Mucosa of rectum (tissue), 2 donors: ENCODE data around the gene DOK5.

Experiments used
- H3K27ac ChIP-seq, 2 donors: one replicate each; pipeline ENCODE4 v1.7.0; 2013; ENCODE audit warnings: inconsistent platforms in 2 of 2, low read depth in 2 of 2, low read length in 2 of 2
- H3K27me3 ChIP-seq, 2 donors: one replicate each; pipeline ENCODE4 v1.7.0; 2013; ENCODE audit warnings: low read length in 2 of 2; ENCODE audit not compliant: control insufficient read depth in 2 of 2, insufficient read depth in 2 of 2
- H3K36me3 ChIP-seq, 2 donors: one replicate each; pipeline ENCODE4 v1.7.0; 2013; ENCODE audit warnings: low read length in 2 of 2; ENCODE audit not compliant: control insufficient read depth in 2 of 2, insufficient read depth in 2 of 2
- H3K4me1 ChIP-seq, 2 donors: one replicate each; pipeline ENCODE4 v1.7.0; 2013; ENCODE audit warnings: low read length in 2 of 2, mild to moderate bottlenecking in 1 of 2; ENCODE audit not compliant: control insufficient read depth in 2 of 2, insufficient read depth in 2 of 2
- H3K4me3 ChIP-seq, 2 donors: one replicate each; pipeline ENCODE4 v1.7.0; 2013; ENCODE audit warnings: low read length in 2 of 2
- H3K9ac ChIP-seq, 2 donors: one replicate each; pipeline ENCODE4 v1.7.0; 2013; ENCODE audit warnings: low read length in 2 of 2, low read depth in 1 of 2, mild to moderate bottlenecking in 1 of 2
- H3K9me3 ChIP-seq, 2 donors: one replicate each; pipeline ENCODE4 v1.7.0; 2013; ENCODE audit warnings: low read length in 2 of 2; ENCODE audit not compliant: control insufficient read depth in 2 of 2
- donor health status: healthy.
- donor health status: Normal muscosa, but diverticular disease.

DOK5 gene

DNA sequence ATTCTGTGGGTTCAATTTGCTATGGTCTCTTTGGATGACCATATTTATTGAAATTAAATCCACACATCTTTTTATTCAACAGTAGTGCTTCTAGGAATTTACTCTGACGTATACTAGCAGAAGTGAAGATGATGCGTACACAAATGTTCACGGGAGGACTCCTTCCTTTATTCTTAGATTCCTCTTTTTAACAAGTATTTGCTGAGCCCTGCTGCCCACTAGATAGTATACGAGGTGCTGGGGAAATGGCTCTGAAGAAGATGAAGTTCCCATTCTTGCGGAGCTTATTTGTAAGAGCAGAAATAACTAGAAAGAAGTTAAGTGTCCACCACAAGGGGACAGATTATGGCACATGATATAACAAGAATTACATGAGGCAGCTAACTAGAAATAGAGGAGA is 145.2 kb downstream of the DOK5 start:
- H3K9me3 ChIP-seq: no peaks in the 10 kb centered on the region
- no peaks in the 10 kb centered on the region for H3K27me3 ChIP-seq
- H3K36me3 ChIP-seq: no peaks in the 10 kb centered on the region
- peaks cover 0 to 9% of the 10 kb centered on the region in 2 donors for H3K4me1 ChIP-seq
- no peak overlapping the region for H3K4me3 ChIP-seq
- no peak overlapping the region for H3K9ac ChIP-seq
- H3K27ac ChIP-seq: no peak overlapping the region

DNA sequence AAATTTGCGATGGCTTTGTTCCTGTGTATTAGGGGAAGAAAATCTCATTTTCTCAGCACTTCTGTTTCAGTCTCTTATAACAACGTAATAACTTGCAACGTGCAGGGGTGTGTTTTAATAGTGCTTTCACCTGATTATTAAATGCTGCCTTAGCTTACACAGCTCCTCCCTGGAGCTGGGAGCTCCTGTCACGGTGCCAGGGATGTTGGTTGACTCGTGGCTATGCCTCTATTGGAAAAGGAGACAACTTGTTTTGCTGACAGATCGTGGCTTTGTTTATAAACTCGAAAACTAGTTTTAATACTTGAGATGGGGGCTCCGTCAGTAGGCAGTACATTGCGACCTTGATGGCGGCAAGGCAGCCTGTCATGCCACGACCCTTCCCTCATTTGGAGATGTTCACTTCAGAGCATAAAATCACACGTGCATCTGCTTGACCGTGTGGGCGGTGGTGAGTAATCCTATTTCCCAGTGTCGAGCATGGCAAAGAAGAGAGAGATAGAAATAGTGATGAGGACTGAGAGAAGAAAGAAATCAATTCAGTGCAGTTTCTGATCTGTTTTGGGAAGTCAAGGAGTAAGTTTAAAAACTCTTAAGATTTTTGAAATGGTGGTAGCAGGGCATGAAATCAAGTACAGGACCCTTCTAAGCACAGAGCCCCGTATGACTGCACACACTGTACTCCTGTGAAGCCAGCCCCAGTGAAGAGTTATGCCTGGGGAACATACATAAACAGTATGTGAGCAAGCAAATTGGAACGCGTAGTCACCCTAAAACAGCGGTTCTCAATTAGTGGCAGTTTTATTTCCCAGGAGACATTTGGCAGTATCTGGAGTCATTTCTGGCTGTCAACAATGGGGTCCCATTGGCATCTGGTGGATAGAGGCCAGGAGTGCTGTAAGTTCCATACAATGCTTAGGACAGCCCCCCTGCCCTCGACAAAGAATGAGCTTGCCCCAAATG is 147.2 kb downstream of the DOK5 start:
- no peaks in the 10 kb centered on the region for H3K36me3 ChIP-seq
- H3K27me3 ChIP-seq: no peaks in the 10 kb centered on the region
- no peak overlapping the region for H3K4me3 ChIP-seq
- H3K9ac ChIP-seq: no peak overlapping the region
- H3K27ac ChIP-seq: no peak overlapping the region
- H3K9me3 ChIP-seq: no peaks in the 10 kb centered on the region
- peaks cover 0 to 9% of the 10 kb centered on the region in 2 donors for H3K4me1 ChIP-seq

DNA sequence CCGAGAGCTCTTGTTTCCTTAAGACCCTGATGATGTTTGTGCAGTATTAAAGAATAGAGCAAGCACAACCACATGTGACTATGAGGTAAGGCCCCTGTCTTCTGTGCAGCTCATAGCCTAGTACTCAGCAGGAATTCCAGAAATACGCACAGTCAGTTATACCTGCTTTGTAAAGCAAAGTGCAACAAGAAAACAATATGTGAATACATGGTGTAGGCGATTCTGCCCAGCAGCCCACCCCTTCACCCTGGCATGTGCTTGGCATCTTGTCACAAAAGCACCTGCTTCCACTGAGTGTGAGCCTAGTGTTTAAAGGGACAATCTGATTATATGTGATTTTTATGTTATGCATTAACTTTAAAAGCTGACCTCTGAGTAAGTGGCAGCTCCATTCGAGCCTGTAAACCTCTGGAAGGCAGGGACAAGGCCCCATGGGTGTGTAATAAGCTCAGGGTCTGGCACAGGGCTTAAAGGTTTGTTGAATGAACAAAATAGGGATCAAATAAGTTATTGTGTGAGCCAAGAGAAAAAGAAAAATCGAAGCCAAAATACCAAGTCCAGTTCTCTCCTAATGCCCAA is 148.7 kb downstream of the DOK5 start:
- Histone ChIP-seq H3K36me3 (no peaks in the 10 kb centered on the region), H3K27ac (no peak overlapping the region), H3K4me1 (peaks cover 0 to 9% of the 10 kb centered on the region in 2 donors), H3K9me3 (no peaks in the 10 kb centered on the region), H3K4me3 (no peak overlapping the region), H3K9ac (no peak overlapping the region), H3K27me3 (no peaks in the 10 kb centered on the region)

DNA sequence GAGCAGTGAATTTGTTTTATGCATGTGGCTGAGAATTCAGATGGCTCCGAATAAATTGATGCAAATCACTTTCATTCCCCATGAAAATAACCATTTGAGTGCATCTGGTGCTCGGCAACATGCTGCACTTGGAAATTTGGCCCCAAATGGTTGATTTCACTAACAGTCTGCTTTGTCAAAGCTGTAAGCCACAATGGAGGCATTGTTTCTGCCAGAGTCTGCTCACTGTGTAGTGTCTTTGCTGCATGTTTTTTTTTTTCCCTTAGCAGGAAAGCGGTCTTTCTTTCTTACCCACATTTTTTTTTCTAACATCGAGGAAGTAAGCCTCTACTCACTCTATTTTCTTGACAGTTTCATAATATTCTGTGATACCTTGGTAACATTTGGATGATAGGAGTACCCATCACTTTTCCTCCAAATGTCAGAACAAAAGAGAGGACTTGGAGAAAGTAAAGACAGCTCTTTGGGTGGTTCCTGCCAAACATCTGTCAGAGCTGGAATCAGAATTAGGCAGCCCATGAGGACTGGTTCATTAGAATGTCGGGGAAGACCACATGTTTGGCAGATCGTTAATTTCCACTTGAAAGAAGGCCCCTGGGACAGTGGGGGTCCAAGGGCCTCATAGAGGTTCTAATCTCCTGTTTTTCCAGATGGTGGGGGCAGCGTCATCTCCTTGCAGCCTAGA is 149.5 kb downstream of the DOK5 start:
- Histone ChIP-seq H3K4me3 (no peak overlapping the region), H3K36me3 (no peaks in the 10 kb centered on the region), H3K4me1 (peaks cover 0 to 9% of the 10 kb centered on the region in 2 donors), H3K9ac (no peak overlapping the region), H3K9me3 (no peaks in the 10 kb centered on the region), H3K27me3 (no peaks in the 10 kb centered on the region), H3K27ac (no peak overlapping the region)

DNA sequence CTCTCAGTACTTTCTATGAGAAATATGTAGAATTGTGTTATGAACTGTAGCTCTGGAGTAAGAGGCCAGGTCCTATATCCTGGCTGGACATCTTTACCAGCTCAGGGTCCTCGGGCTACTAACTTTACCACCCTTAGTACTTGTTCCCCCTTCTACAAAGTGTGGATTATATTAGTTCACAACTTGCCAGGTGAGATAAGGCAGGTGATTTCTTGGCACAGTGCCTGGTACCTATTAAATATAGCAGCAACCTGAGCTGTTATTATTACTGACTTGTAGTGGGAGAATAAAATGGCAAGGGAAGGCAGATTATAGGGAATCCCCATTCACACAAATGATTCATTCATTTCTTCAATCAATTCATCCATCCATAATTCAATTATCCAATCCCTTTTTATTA is 150.1 kb downstream of the DOK5 start:
- no peak overlapping the region for H3K4me3 ChIP-seq
- H3K9ac ChIP-seq: no peak overlapping the region
- no peaks in the 10 kb centered on the region for H3K36me3 ChIP-seq
- no peak overlapping the region for H3K27ac ChIP-seq
- H3K4me1 ChIP-seq: peaks cover 0 to 9% of the 10 kb centered on the region in 2 donors
- H3K27me3 ChIP-seq: no peaks in the 10 kb centered on the region
- H3K9me3 ChIP-seq: no peaks in the 10 kb centered on the region

DNA sequence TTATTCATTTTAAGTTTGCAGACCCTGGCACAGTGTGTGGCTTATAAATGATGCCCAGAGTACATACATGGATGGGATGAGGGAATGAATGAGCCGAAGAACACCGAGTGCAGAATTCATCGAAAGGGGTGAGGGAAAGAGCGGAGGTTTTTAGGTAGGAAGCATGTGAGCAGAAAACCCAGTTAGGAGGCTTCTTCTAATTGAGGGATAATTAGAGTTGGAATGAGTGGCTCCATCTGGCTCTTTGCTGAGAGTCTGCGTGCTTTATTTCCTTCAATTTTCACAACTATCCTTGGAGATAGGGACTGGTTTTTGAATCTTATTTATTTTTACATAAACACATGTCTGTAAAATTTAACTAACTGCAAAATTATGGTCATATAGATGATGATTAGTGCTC is 150.7 kb downstream of the DOK5 start:
- H3K36me3 ChIP-seq: no peaks in the 10 kb centered on the region
- H3K27me3 ChIP-seq: no peaks in the 10 kb centered on the region
- no peak overlapping the region for H3K9ac ChIP-seq
- H3K27ac ChIP-seq: no peak overlapping the region
- H3K9me3 ChIP-seq: no peaks in the 10 kb centered on the region
- H3K4me1 ChIP-seq: peaks cover 0 to 9% of the 10 kb centered on the region in 2 donors
- H3K4me3 ChIP-seq: no peak overlapping the region

DNA sequence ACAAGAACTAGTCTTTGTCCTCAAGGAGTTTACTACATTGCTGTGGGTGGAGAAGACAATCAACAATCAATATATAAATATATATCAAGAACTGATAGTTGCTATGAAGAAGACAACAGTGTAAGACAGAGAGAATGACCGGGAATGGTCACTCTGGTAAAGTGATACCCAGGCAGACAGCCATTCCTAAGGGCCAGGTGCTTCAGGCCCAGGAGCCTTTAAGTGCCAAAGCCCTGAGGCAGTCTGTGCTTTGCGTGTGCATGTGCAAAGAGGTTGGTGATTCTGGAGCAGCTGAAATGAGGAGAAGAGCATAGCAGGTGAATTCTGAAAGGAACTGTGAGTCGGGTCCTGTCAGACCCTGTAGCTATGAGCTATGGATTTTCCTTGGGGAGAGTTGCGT is 154.2 kb downstream of the DOK5 start:
- Histone ChIP-seq H3K9ac (no peak overlapping the region), H3K9me3 (no peaks in the 10 kb centered on the region), H3K27me3 (no peaks in the 10 kb centered on the region), H3K36me3 (no peaks in the 10 kb centered on the region), H3K4me3 (no peak overlapping the region), H3K27ac (no peak overlapping the region), H3K4me1 (peaks cover 0 to 9% of the 10 kb centered on the region in 2 donors)

DNA sequence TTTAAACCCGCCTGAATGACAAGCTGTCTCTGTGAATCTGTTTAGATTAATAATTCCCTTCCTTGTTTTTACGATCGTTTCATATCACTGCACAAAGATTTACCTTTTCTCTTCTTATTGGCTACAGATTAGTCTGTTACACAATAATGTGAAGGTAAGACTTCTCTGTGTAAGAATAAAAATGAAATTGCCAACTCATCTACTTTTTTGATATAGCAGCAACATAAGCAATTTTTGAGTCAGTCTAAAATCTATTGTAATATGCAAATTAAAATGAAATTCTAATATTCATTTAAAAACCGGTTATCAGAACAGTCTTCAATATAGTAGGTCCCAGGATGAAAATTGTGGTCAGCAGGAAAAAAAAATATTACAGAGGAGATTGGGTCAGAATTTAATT is 155.2 kb downstream of the DOK5 start:
- Histone ChIP-seq H3K9ac (no peak overlapping the region), H3K36me3 (no peaks in the 10 kb centered on the region), H3K4me3 (no peak overlapping the region), H3K27me3 (no peaks in the 10 kb centered on the region), H3K4me1 (peaks cover 0 to under 1% of the 10 kb centered on the region in 2 donors), H3K9me3 (no peaks in the 10 kb centered on the region), H3K27ac (no peak overlapping the region)

DNA sequence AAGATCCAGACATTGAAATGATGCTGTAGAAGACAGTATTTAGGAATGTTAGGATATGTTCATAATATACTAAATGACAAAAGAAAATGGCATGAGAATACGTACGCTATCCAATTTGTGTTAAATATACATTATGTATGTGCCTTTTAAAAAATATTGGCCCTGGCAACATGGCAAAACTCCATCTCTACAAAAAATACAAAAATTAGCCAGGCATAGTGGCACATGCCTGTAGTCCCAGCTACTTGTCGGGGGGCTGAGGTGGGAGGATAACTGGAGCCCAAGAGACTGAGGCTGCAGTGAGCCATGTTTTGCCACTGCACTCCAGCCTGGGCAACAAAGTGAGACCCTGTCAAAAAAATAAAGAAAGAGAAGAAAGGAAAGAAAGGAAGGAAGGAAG is 155.7 kb downstream of the DOK5 start:
- Histone ChIP-seq H3K27ac (no peak overlapping the region), H3K27me3 (no peaks in the 10 kb centered on the region), H3K36me3 (no peaks in the 10 kb centered on the region), H3K4me1 (no peaks in the 10 kb centered on the region), H3K9me3 (no peaks in the 10 kb centered on the region), H3K4me3 (no peak overlapping the region), H3K9ac (no peak overlapping the region)
